ENCODE data around the gene RNF166. TPM values are rescaled to one million over a fixed set of nuclear protein-coding genes. Genes with fewer than 3 reads are reported as not detected.

The RNF166 gene
- total RNA-seq, 1 donor from 2014 or later = 19.4 TPM

GRCh38 chr16:88656291-88656980, 49.8 kb downstream of the RNF166 start:
- H3K27ac Mint-ChIP-seq = no peak overlapping the region

GRCh38 chr16:88655733-88656281, 50.4 kb downstream of the RNF166 start:
- H3K27me3 Mint-ChIP-seq = no peaks in the 10 kb centered on the region
- H3K4me3 Mint-ChIP-seq (ENCODE audit: low read depth) = no peak overlapping the region
- no peak for DNase-seq (ENCODE audit: low spot score, unreplicated experiment)
- no peaks in the 10 kb centered on the region for H3K9me3 Mint-ChIP-seq (ENCODE audit: low read depth)
- H3K36me3 Mint-ChIP-seq (ENCODE audit: insufficient read depth) = peaks cover 9% of the 10 kb centered on the region
- H3K4me1 Mint-ChIP-seq (ENCODE audit: low read depth) = no peaks in the 10 kb centered on the region
- no peak overlapping the region for H3K27ac Mint-ChIP-seq
- no peak for TF ChIP-seq CTCF (IDR thresholded peaks at IDR 0.05; ENCODE audit: unreplicated experiment)

More at GRCh38 chr16:88656291-88656980, 49.8 kb downstream of the RNF166 start:
- Mint-ChIP-seq H3K27me3 (no peaks in the 10 kb centered on the region), H3K4me3 (ENCODE audit: low read depth) (no peak overlapping the region), H3K4me1 (ENCODE audit: low read depth) (peaks cover 2% of the 10 kb centered on the region), H3K36me3 (ENCODE audit: insufficient read depth) (peaks cover 9% of the 10 kb centered on the region), H3K9me3 (ENCODE audit: low read depth) (no peaks in the 10 kb centered on the region)
- no peak for TF ChIP-seq CTCF (IDR thresholded peaks at IDR 0.05; ENCODE audit: unreplicated experiment)
- DNase-seq (ENCODE audit: low spot score, unreplicated experiment) = no peak

- H3K27me3 Mint-ChIP-seq = no peaks in the 10 kb centered on the region
- no peak for TF ChIP-seq CTCF (IDR thresholded peaks at IDR 0.05; ENCODE audit: unreplicated experiment)
- DNase-seq (ENCODE audit: low spot score, unreplicated experiment) = no peak
- H3K36me3 Mint-ChIP-seq (ENCODE audit: insufficient read depth) = peaks cover 8% of the 10 kb centered on the region
- H3K4me1 Mint-ChIP-seq (ENCODE audit: low read depth) = no peaks in the 10 kb centered on the region
- no peak overlapping the region for H3K4me3 Mint-ChIP-seq (ENCODE audit: low read depth)
- no peak overlapping the region for H3K27ac Mint-ChIP-seq
- H3K9me3 Mint-ChIP-seq (ENCODE audit: low read depth) = no peaks in the 10 kb centered on the region
Measured at GRCh38 chr16:88655053-88655732, 51.0 kb downstream of the RNF166 start.

GRCh38 chr16:88654363-88655052, 51.7 kb downstream of the RNF166 start:
- DNase-seq (ENCODE audit: low spot score, unreplicated experiment) = no peak
- Mint-ChIP-seq H3K9me3 (ENCODE audit: low read depth) (no peaks in the 10 kb centered on the region), H3K36me3 (ENCODE audit: insufficient read depth) (peaks cover 7% of the 10 kb centered on the region), H3K27ac (no peak overlapping the region), H3K4me1 (ENCODE audit: low read depth) (no peaks in the 10 kb centered on the region), H3K4me3 (ENCODE audit: low read depth) (no peak overlapping the region), H3K27me3 (no peaks in the 10 kb centered on the region)
- TF ChIP-seq CTCF (IDR thresholded peaks at IDR 0.05; ENCODE audit: unreplicated experiment) = no peak
